ENCODE measurements around the gene DTD1.

DTD1 gene

GRCh38 chr20:18587665-18588573 is at the start of gene DTD1:
Gene DTD1, plus strand, starts transcription at chr20:18588054. Its CDS starts 19 bp downstream, at chr20:18588073.
- DNase-seq = peak; percentile 84

GRCh38 chr20:18541741-18542140 is 46.1 kb upstream of the DTD1 start:
- no peak for DNase-seq

DNA sequence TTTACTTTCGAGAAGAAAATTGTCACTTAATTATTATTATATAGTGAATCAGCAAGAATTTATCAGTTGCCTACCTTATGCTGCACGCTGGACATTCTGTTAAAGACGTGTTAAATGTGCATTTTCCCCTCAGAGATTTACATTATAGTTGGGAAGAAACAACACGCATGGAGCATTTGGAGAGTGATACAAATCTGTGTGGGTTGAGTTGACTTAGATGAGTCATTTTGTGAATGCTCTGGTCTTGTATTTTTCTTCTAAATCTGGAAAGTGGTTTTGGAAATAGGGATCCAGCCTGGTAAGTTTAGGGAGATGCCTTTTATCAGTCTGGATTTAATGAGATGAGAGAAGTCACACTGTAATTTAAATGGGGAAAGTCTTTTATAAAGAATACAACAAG is 44.6 kb upstream of the DTD1 start:
- DNase-seq = no peak

GRCh38 chr20:18543932-18544331 is 43.9 kb upstream of the DTD1 start:
- DNase-seq = no peak

GRCh38 chr20:18545566-18545965 is 42.3 kb upstream of the DTD1 start:
- no peak for DNase-seq

- no peak for DNase-seq
Observed at GRCh38 chr20:18548465-18548864, 39.4 kb upstream of the DTD1 start.

GRCh38 chr20:18553746-18554145 is 34.1 kb upstream of the DTD1 start:
- no peak for DNase-seq

DNA sequence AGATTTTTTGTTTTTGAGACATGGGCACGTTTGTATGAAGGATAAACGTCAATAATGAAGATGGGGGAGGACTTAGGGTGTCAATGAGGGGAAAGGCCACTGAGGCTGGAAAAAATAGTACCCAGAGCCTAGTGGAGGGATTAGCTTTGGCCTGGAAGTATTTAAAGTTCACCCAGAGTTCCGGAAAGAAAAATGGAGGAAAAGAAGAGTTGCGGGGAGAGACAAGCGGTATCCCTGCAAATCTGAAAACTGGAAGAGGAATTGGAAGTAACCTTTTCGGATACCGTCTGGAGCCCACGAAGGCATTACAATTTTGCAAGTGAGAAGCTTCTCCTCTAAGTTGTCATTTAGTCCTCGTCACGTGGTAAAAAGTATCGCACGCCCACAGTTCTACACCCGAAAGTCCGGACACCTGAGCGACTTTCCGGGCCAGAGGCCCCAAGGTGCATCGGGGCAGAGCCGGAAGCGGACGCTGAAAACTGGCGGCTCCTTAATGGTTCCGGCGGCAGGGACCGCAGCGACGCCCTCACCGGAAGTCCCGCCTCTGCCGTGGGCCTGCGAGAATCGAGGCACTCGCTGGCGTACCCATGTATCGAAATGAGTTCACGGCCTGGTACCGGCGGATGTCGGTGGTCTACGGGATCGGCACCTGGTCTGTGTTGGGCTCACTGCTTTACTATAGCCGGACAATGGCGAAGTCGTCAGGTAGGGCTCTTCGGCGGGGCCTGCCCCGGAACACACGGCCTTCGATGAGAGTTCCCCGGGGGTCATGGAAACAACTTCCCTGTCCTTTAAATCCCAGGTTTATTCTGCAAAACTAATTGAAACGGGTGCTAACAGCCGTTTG is 20.7 kb upstream of the DTD1 start, which contains the start of gene SMIM26:
TSS of gene SMIM26 (plus strand) at position 541 of the 847 bp plus-strand sequence. CDS start at position 588, 47 bp downstream.
- DNase-seq = peak; percentile 96

GRCh38 chr20:18567739-18568091 is 20.1 kb upstream of the DTD1 start:
- DNase-seq = no peak

- no peak for DNase-seq
Observed at GRCh38 chr20:18571009-18571408, 16.8 kb upstream of the DTD1 start.

DNA sequence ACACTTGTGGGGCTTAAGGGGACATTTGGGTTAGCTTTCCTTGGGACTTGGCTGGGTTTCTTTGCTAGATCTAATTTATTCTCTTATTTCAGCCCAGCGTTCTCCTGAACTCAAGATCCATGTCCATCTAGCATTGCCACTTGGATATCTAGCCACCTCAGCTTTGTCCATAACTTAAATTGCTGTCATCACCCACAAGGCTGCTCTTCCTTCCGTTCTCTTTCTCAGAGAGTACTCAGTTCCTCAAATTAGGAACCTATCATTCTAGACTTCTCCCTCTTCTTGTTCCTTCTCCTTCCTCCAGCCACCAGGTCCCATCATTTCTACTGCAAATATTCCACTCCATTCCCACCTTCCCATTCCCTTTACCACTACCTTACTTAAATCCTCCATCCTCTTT is 16.3 kb upstream of the DTD1 start:
- no peak for DNase-seq

- DNase-seq = no peak
Observed at GRCh38 chr20:18577942-18578341, 9.9 kb upstream of the DTD1 start.

- no peak for DNase-seq
Observed at GRCh38 chr20:18578581-18578980, 9.3 kb upstream of the DTD1 start.

GRCh38 chr20:18580012-18580411 is 7.8 kb upstream of the DTD1 start:
- DNase-seq = no peak

DNA sequence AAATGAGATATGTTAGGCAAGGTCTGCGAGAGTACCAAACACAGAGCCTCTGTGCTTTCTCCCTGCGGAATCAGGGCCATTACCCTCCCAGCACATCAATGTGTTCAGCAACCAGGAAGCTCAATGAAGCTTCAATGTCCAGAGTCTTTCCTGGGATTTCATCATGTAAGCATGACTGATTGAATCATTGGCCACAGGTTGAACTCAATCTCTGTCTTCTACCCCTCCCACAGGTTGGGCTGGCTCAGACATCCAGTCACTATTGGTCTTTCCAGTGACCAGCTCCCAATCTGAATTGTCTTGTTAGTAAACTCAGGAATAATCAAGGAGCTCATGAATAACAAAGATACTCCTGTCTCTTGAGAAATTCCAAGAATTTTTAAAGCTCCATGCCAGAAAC is 2.7 kb upstream of the DTD1 start:
- DNase-seq = no peak

- DNase-seq = no peak
Observed at GRCh38 chr20:18588574-18588933, 700 bp downstream of the DTD1 start.

GRCh38 chr20:18589941-18590674 is 2.3 kb downstream of the DTD1 start:
- DNase-seq = no peak

DNA sequence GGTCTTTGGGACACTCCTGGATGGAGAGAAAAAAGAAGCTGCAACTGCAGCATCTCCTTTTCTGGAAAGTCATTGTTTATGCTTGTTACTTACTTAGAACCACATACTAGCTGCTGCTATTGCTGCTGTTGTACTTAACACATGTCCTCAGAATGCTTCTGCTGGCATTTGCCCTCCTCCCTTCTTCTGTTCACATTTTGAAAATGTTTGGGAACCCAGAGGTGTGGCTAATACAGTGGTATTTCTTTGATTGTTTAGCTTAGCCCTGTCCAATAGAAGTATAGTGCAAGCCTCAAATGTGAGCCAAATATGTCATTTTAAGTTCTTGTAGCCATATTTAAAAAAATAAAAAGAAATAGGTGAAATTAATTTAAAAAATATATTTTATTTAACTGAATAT is 8.4 kb downstream of the DTD1 start:
- no peak for DNase-seq

GRCh38 chr20:18609741-18610140 is 21.9 kb downstream of the DTD1 start:
- DNase-seq = no peak

- no peak for DNase-seq
Observed at GRCh38 chr20:18611492-18611891, 23.6 kb downstream of the DTD1 start.

GRCh38 chr20:18613553-18613952 is 25.7 kb downstream of the DTD1 start:
- no peak for DNase-seq

DNA sequence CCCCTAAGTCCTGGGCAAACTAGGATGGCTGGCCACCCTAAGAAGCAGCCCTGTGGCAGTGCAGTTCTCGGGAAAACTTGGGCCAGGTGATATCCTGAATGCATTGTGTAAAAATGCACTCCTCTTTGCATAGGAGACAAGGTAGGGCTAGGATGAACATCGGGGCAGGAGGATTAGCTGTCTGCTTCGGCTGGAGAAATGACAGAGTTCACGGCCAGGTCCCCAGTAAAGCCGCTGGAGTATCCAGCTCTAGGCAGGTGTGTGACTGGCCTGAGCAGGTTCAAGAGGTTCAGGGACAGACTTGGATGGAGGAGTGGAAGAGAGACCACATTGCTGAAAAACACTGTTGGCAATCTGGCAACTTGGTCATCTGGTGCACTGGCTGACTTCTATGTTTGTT is 26.4 kb downstream of the DTD1 start:
- DNase-seq = no peak

GRCh38 chr20:18615020-18615650 is 27.3 kb downstream of the DTD1 start:
- no peak for DNase-seq
